Posterior cingulate gyrus (tissue), 11 donors: ENCODE results near the gene ABCG5.
A peak's percentile ranks its signal among the peaks of the same experiment; 100 is the strongest.

Experiments
- DNase-seq, 10 donors: peaks; one replicate each; pipeline versions ENCODE4 v3.0.0 to v3.0.0-alpha.2; 2020 to 2021; ENCODE audit warnings: mixed read lengths in 3 of 10
- intact Hi-C: fragments of 100-400 bp; cut with DNase I; formaldehyde crosslinking; loops from one replicate; pipeline ENCODE4 v1.15.1; 2023

ABCG5 gene

DNA sequence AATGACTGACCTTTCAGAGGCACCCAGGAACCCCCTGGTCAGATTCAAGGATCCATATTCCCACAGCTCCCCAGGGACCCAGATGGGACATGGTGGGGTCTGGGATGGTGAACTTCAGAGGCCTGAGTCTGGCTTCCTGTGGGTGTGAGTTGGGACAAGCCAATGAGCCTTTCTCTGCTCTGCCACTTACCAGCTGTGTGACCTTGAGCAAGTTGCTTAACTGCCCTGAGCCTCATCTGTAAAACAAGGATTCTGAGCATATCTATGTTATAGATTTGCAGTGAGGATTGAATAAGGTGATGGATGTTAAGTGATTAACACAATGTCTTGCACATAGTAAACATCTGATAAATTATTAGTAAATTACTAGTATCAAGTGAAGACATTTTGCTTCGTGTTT lies 6.5 kb upstream of the ABCG5 start:
- intact Hi-C loops, result no loop called here

DNA sequence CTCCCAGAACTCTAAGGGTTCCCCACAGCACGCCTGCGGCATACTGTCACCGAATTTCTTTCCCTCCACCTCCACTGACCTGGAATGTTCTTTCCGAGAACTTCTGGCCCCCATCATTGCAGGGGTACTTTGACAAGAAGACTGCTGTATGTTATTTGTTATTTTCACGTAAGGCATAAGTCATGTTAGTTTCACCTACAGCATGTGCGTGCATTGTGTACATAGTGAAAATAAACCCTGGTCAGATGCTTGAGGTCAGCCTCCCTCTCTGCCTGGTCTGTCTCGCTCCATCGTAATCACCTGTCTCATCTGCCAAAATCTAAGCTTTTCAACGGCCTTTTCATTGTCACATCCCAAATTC lies 4.2 kb upstream of the ABCG5 start:
- no peak for DNase-seq
- intact Hi-C loops, result no loop called here

More for the DNA sequence above, 6.5 kb upstream of the ABCG5 start:
- no peak for DNase-seq

- intact Hi-C loops, result no loop called here
- no peak for DNase-seq
Observed at GRCh38 chr2:43841949-43842865, 3.6 kb upstream of the ABCG5 start.

- intact Hi-C loops, result no loop called here
- no peak for DNase-seq
Observed at GRCh38 chr2:43840965-43841364, 2.3 kb upstream of the ABCG5 start.

DNA sequence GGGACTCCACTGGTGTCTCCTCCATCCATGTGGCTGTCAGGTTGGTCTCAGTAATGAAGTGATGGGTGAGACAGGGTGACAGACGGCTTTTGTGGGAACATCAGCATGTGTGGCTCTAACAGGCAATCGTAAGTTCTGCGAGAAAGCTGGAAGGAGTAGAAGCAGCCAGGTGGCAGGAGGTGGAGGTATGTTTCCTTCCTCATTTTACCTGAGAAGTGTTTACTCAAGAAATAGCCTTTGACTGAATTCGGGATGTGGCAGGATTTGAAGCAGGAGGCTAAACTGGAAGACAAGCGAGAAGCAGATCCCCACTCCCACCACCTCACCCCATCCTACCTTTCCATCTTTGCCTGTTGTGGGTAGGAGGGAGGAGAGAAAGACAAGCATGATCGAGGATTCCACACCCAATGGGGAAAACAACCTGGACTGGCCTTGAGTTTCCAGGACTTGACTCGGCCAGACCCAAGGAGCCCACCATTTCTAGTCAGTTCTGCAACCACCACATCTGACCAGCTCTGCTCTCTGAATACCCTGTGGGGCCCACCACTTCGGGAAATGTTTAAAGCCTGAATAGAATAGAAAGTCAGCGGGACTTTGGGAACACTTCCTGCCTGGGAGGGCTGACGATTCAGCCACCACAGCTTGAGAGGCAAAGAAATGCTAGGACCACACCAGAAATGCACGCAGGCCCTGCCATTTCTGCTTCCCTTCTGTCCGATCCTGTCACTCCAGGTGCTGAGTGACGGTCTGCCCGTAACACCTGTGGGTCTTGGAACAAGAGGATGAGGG lies 1.3 kb upstream of the ABCG5 start:
- intact Hi-C loops, result no loop called here
- no peak for DNase-seq

DNA sequence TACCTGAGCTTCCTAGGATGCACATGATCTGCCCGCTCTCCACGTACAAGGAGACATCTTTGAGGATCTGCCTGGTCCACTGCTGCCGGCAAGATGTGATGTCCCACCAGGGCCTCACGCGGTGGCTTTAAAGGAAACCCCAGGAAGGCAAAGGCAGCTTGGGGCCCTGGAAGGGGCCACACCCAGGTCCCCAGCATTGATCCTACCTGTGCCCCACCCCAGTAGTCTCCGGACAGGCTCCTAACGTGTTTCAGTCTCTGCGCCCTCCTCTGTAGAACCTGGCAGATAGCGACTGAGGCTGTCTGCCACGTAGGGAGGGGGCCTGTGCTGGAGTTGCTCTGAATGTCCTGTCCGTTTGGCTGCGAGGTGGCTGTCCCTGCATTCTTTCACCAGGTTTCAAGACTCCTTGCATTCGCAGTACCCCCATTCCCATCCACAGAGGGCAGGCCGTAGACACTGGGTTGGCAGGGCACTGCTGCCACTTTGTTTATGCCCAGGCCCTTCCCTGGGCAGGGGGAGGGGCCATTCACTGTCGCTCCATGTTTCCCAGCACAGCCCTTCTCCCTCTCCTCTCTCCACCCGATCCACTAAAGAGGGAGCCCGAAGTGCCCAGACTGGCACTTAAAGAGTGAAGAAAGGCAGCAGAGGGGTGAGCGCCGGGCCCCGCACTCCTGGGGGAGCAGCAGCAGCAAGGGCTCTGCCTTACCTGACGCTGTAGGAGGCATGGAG lies 644 bp downstream of the ABCG5 start:
- intact Hi-C loops, result no loop called here
- DNase-seq, result no peak

DNA sequence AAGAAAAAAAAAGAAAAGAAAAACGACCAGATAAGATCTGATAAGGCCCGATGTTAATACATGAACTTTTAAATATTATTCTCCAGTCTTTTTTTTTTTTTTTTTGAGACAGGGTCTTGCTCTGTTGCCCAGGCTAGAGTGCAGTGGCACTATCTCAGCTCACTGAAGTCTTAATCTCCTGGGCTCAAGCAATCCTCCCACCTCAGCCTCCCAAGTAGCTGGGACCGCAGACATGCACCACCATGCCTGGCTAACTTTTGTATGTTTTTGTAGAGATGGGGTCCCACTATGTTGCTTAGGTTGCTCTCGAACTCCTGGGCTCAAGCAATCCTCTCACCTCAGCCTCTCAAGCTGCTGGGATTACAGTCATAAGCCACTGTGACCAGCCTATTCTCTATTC lies 1.6 kb downstream of the ABCG5 start:
- intact Hi-C loops, result no loop called here
- no peak for DNase-seq

GRCh38 chr2:43832457-43832856 lies 6.2 kb downstream of the ABCG5 start:
- intact Hi-C loops, result no loop called here
- DNase-seq, result no peak

GRCh38 chr2:43831543-43832294 lies 6.9 kb downstream of the ABCG5 start:
- intact Hi-C loops, result no loop called here

GRCh38 chr2:43826305-43827250 lies 12.1 kb downstream of the ABCG5 start:
- intact Hi-C loops, result no loop called here
- DNase-seq, result no peak

More at GRCh38 chr2:43831543-43832294, 6.9 kb downstream of the ABCG5 start:
- DNase-seq, result peak in 7 of 10 donors; percentile 30 to 87 (median 43)

DNA sequence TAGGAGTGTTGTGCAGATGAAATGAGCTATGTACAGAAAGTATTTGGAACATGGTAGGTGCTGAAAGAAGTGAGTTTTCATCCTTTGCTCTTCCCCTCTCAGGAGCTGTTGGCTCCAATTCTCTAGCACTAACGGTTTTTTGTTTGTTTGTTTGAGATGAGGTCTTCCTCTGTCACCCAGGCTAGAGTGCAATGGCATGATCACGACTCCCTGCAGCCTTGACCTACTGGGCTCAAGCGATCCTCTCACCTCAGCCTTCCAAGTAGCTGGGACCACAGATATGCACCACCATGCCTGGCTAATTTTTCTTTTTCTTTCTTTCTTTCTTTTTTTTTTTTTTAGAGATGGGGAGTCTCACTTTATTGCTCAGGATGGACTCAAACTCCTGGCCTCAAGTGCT lies 12.8 kb downstream of the ABCG5 start:
- intact Hi-C loops, result no loop called here
- DNase-seq, result no peak

DNA sequence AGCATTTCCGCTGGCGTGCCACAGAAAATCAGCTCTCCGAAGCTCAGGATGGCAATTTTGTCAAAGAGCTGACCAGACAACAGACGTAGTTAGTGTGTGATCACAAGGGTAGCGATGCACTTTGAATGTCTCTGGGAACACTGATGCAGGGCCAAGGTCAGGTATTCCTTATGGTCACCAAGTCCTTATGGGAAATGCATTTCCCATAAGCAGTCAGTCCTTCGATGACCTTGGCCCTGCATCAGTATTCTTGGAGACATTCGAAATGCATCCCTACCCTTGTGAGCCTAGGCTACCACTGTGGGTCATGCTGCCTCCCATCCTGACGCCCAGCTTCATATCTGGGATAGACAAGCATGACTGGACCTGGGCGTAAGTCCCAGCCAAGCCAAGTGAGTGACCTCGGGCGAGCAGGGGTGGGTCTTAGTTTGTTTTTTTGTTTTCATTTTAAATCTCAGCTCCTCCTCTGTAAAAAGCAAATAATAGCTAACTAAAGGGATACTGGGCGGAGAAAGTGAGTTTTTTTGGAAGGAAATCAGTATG lies 13.6 kb downstream of the ABCG5 start:
- no peak for DNase-seq

GRCh38 chr2:43824512-43824911 lies 14.1 kb downstream of the ABCG5 start:
- DNase-seq, result no peak
- intact Hi-C loops, result no loop called here

More for the DNA sequence above, 13.6 kb downstream of the ABCG5 start:
- intact Hi-C loops, result no loop called here

- intact Hi-C loops, result no loop called here
- no peak for DNase-seq
Observed at GRCh38 chr2:43823751-43824150, 14.9 kb downstream of the ABCG5 start.

- no peak for DNase-seq
- intact Hi-C loops, result no loop called here
Observed at GRCh38 chr2:43822839-43823238, 15.8 kb downstream of the ABCG5 start.

- intact Hi-C loops, result no loop called here
Observed at GRCh38 chr2:43819491-43820163, 19.0 kb downstream of the ABCG5 start.

GRCh38 chr2:43818761-43819160 lies 19.9 kb downstream of the ABCG5 start:
- intact Hi-C loops, result no loop called here
- no peak for DNase-seq

More at GRCh38 chr2:43819491-43820163, 19.0 kb downstream of the ABCG5 start:
- DNase-seq, result no peak

DNA sequence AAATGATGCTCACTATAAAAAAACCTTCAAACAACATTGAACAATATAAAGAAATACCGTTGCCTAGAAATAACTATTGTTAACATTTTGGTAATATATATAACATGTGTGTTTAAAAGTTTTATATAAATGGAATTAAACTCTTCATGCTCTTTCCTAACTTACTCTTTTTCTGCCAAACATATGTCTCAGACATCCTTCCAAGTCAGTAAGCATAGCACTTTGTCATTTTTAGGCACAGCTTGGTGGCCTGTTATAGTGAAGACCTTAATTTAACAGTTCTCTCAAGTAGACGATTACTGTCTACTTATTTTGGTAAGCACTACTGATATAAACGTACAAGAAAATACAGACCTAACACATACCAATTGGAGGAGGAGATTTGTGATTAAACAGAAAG lies 23.9 kb downstream of the ABCG5 start:
- no peak for DNase-seq
- intact Hi-C loops, result no loop called here
